ENCODE results near the gene SLC6A8.

Gene SLC6A8

DNA sequence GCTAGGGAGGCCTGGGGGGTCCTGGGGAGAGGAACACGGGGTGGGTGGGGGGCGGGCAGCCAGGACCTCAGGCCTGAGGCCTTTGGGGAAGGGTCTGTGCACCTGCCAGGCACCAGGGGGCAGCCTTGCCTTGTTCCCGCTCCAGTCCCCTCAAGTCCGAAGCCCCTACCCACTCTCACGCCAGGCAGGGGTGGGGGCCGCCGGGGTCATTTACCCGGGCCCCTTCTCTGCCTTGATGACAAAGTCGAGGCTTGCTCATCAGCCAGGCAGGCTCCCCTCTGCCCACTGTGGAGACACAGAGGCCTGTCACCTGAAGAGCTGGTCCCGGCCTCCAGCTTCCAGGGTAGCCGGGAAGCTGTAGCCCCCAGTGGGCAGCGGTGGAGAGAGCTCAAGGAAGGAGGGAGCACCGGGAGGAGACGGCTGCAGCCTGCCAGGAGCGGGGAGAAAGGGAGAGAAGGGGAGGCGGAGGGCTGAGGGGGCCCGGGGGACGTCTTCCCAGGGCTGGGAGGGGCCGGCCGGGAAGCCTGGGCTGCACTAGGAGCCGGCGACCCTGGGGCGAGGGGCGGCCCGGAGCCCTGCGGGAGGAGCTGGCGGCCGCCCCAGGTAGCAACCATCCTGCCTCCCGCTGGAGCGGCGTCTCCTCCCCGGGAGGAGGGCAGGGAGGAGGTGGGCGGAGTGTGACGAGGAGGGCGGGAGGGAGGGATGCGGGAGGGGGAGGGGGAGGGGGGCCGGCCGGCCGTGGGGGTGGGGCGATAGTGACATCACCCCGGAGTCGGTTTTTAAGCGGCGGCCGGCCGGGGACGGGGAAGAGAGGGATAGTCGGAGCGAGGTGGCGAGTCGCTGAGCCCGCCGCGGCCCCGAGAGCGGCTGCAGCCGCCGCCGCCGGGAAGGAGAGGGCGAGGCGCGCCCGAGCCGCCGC is at the start of gene SLC6A8:
SLC6A8 (plus strand) TSS at position 806 of the 919 bp plus-strand sequence. CDS start 649 bp downstream, outside the sequence.
- no peak for FAIRE-seq

DNA sequence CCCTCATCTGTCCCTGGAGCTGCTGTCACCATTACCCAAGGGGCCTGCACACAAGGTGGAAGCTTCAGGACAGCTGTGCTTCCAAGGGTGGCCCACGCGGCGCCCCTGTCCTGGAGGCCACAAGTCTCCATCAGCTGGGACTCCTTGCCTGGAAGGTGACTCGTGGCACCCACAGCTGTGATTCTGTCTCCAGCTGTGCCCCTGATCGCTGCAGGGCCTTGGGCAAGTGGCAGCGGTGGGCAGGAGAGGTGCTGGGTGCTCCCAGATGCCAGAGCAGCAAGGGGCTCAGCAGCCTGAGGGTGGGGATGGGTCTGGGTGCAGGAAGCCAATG is 49.7 kb upstream of the SLC6A8 start:
- DNase-seq (ENCODE audit: low spot score) = no peak
- no peak for FAIRE-seq

More for the DNA sequence above, at the start of gene SLC6A8:
- DNase-seq (ENCODE audit: low spot score) = peak; percentile 80

- DNase-seq (ENCODE audit: low spot score) (no peak), FAIRE-seq (no peak)
Observed at GRCh38 chrX:153638436-153639176, 49.1 kb upstream of the SLC6A8 start.

GRCh38 chrX:153639177-153640044 is 48.3 kb upstream of the SLC6A8 start:
- FAIRE-seq = no peak

DNA sequence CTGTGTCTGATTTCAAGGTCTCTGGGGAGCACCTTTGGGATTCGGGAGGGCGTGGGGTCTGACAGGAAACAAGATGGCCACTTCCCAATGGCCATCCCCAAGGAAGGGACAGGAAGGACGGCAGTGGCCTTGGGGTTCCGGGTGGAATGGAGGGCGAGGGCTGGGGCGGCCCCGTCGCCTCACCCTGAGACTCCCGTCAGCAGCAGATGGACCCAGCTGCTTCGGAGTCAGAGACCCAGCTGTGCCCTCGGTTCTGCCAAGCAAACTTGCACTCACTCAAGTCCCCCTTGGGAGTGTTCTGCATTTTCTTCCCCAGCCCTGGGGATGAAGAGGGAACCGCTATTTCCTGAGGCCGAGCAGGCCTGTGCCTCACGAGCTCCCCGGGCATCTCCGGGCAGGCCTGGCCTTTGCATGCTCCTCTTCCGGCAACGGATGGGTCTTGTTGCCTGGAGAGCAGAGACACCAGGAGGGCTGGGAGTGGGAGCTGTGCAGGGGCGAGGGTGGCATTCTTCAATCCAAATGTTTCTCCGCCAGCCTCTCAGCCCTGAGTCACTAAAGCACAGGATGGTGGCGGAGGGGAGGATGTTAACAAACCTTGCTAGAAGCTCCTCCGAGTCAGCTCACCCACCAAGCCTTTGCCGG is 47.6 kb upstream of the SLC6A8 start:
- DNase-seq (ENCODE audit: low spot score) (no peak), FAIRE-seq (no peak)

More at GRCh38 chrX:153639177-153640044, 48.3 kb upstream of the SLC6A8 start:
- no peak for DNase-seq (ENCODE audit: low spot score)

DNA sequence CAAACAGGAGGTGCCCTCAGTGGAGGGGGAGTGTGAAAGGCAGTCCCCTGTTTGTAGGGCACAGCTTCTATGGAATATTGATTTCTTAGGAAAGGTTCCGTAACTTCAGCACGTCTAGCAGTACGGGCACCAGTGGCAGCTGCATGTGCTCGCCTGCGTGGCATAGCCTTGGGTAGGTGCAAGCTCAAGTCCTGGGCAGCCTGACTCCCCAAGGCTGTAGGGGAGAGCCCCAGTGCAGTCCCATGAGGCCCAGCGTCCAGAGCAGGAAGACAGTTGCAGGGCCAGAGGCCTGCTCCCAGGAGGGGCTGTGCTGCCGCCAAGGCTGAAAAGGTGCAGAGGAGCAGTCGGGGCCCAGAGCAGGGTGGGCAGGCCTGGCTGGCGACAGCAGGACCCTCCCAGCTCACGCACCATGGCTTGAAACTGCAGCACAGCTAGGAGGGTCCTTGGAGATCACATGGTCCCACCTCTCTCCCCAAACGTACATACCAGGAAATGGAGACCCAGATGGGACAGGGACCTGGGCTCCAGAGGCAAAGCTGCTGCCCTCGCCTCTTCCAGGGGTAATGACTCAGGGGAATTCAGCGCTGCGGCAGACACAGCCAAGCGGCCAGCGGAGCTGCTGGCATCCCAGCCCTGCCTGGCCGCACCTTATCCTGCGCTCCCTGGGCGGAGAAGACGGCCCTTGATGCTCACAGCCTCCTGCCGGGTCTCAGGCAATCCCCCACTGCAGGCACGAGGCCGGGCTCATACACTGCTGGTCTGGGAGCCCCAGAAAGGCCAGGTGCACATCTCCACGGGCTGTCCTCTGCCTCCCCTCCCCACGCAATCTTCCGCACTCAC is 46.8 kb upstream of the SLC6A8 start:
- DNase-seq (ENCODE audit: low spot score) = no peak

DNA sequence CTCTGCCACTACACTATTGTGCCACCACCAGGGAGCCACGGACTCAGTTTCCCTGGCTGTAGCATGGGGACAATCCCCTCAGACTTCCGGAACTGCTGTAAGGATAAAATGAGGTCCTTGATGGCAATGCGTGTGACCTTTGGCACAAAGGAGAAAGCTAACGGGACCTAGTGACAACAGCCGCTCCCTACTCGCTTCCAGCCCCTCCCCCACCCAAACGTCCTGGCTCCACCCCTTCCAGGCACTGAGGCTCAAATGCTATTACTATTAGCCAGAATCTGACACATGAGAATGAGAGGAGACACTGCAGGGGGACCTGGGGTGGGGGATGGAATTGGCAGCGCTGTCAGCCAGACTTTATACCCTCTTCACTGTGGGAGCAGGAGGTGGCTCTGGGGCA is 46.1 kb upstream of the SLC6A8 start:
- FAIRE-seq (no peak), DNase-seq (ENCODE audit: low spot score) (no peak)

More for the DNA sequence above, 46.8 kb upstream of the SLC6A8 start:
- FAIRE-seq = no peak

DNA sequence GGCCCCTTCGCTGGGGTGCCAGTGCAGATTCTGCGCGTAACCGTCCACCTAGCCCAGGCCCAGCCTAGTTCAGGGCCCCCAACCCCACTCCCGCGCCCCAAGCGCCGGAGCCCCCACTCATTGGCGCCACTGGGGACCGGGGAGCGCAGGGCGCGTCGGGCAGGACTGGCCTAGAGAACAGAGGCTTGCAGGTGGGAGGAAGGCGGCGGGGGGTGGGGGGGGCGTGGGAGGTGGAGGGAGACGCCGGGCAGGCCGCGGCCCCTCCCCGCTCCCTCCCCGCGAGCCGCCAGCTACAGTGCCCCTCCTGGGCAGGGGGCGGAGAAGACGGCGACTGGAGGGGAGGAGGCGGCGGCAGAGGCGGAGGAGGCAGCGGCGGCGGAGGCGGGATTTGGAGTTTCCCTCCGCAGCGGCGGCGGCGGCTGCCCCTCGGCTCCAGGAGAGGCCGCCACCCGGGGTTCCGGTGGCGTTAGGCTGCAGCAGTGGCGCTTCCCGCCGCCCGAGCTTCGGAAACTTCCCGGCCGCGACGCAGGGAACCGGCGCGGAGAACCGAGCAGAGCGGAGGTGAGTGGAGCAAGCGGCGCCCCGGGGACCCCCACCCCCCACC is 45.6 kb upstream of the SLC6A8 start:
- no peak for FAIRE-seq
- peak; percentile 49 for DNase-seq (ENCODE audit: low spot score)

- FAIRE-seq = no peak
- DNase-seq (ENCODE audit: low spot score) = no peak
Observed at GRCh38 chrX:153642655-153643430, 44.9 kb upstream of the SLC6A8 start.

- DNase-seq (ENCODE audit: low spot score) (no peak), FAIRE-seq (no peak)
Observed at GRCh38 chrX:153643431-153644351, 44.0 kb upstream of the SLC6A8 start.

DNA sequence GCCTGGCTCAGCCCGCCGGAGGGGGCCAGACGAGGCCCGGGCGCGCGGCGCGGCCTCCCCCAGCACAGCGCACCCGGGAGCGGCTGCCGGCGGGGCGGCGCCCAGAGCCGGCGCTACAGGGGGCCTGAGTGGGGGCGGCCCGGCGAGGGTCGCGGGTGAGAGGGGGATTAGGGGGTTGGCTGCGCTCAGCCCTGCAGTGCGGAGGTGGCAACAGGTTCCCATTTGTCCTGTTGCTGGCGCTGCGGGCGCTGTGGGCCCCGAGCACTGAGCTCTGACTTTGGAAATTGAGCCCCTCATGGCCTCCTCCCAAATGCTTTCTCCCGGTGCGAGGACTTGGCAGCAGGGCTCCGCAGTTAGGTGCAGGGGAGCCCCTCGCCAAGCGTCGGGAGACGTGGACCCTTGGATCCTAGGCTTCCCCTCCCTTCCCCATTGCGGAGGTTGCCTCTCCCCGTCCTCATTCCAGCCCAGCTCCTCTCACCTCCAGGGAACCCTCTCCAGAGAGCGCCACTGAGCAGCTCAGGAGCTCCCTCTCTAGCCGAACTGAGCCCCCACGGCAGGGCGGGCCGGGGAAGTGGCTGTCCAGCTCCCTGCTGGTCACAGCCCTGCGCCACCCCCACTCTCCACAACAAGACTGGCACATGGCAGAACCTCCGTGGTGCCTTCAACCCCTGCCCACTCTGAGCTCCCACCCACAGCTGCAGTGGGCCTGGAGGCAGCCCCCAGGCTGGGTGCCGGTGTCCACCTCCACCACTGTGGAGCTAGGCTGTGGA is 43.2 kb upstream of the SLC6A8 start:
- FAIRE-seq (no peak), DNase-seq (ENCODE audit: low spot score) (no peak)

DNA sequence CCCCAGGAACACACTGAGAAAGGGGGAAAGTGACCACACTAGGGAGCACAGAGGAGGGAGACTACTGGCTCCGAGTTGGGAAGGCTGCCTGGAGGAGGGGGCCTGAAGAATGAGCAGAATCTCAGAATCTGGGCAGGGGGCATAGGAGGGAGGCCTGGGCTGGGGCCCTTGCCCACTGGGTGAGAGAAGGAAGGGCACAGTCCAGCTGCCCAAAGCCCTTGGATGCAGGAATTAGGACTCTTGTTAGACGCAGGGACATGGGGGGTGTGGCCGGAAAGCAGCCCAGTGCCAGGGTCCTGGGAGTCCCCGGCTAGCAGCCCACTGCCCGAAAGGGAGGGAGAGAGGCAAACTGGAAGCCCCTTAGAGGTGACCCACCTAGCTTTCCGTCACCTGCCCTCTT is 42.6 kb upstream of the SLC6A8 start:
- FAIRE-seq (no peak), DNase-seq (ENCODE audit: low spot score) (no peak)

DNA sequence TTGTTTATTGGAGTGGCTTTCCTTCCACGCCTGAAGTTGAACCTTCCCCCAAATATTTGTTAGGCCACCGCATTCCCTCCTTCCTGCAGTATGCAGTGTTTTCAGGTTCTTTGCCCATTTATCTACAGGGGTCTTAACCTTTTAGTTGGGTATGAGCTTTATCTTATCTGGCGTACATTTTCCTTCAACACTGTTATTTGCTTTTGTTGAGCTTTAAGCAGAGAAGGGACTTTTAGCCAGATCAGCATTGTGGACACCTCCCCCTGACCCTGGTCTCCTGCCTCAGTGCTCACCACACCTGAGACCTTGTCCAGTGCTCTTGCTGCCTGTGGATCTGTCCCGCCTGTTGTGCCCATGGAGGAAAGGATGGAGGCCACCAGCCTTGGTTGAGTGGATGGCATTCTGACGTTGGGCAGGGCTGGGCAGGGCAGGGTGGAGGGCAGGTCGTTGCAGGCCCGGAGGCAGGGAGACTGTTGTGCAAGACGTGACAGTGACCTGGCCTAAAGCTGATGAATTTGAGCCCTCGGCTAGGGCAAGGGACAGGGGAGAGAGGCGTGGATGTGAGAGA is 41.7 kb upstream of the SLC6A8 start:
- DNase-seq (ENCODE audit: low spot score) = no peak
- FAIRE-seq = no peak

- DNase-seq (ENCODE audit: low spot score) (peak; percentile 75), FAIRE-seq (no peak)
Observed at GRCh38 chrX:153646620-153647373, 40.9 kb upstream of the SLC6A8 start, which contains the start of gene DUSP9. DUSP9 (plus strand) TSS chrX:153647203; CDS start chrX:153647954, 751 bp downstream.

DNA sequence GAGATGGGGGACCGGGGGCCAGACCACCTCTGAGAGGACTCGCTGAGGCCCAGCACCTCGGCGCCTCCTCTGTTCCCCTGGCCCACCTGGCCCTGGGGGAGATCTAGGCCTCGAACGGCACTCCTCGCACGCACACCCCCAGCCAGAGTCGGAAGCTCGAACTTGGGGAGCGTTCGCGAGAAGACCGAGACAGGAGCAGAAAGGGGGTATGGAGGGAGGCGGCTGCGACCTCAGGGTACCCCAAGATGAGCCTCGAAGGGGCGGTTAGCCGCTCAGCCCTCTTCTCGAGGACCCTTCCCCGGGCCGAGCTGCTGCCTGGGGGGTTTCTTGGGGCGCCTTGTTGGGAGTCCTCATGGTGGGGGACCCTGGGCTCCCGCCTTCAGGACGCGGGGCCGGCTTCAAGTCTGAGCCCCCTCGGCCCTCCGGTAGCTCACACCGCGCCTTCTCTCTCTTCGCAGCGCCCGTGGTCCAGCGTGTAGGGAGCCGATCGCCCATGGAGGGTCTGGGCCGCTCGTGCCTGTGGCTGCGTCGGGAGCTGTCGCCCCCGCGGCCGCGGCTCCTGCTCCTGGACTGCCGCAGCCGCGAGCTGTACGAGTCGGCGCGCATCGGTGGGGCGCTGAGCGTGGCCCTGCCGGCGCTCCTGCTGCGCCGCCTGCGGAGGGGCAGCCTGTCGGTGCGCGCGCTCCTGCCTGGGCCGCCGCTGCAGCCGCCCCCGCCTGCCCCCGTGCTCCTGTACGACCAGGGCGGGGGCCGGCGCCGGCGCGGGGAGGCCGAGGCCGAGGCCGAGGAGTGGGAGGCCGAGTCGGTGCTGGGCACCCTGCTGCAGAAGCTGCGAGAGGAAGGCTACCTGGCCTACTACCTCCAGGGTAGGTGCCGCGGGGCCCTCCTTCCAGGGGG is 40.0 kb upstream of the SLC6A8 start:
- DNase-seq (ENCODE audit: low spot score) (no peak), FAIRE-seq (no peak)
